Loucy (cell line): ENCODE data around the gene KCNK5.

ENCODE experiments used
- EZH2phosphoT487 ChIP-seq: fragments of 200-600 bp; IDR thresholded peaks from 2 replicates; pipeline ENCODE4 v1.6.1; 2018; ENCODE audit warnings: antibody characterized with exemption, mild to moderate bottlenecking, moderate library complexity, borderline replicate concordance
- TF ChIP-seq, protein P1 (sequence below): fragments of 200-600 bp; sonication (generic); conservative IDR thresholded peaks from 2 replicates; pipeline ENCODE4 v1.5.1; 2014; ENCODE audit warnings: mild to moderate bottlenecking, antibody characterized with exemption, low read length

DNA sequence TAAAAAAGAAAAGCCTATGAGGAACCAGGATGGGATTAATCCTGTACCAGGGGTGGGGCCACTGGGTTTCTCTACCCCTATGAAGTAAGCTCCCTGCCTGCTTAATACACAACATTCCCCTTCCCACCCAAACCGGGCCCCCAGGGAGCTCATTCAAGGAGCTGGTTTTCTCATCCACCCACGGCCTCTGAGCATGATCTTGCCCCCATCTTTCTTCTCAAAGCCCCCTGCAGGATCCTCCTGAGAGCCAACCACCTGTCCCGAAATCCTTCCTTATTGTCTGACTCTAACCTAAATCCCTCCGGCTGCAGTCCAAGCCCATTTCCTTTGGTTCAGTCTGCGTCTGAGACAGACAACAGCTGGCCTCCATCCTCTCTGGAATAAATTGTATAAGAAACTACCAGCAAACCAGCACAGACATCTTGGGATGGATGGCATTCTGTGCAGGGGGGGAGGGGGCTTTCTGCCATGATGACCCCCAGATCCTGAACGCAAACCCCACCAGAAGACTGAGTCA, 21.0 kb downstream of the KCNK5 start:
- TF ChIP-seq, protein P1, sequence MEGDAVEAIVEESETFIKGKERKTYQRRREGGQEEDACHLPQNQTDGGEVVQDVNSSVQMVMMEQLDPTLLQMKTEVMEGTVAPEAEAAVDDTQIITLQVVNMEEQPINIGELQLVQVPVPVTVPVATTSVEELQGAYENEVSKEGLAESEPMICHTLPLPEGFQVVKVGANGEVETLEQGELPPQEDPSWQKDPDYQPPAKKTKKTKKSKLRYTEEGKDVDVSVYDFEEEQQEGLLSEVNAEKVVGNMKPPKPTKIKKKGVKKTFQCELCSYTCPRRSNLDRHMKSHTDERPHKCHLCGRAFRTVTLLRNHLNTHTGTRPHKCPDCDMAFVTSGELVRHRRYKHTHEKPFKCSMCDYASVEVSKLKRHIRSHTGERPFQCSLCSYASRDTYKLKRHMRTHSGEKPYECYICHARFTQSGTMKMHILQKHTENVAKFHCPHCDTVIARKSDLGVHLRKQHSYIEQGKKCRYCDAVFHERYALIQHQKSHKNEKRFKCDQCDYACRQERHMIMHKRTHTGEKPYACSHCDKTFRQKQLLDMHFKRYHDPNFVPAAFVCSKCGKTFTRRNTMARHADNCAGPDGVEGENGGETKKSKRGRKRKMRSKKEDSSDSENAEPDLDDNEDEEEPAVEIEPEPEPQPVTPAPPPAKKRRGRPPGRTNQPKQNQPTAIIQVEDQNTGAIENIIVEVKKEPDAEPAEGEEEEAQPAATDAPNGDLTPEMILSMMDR, result no peak
- TF ChIP-seq EZH2phosphoT487, result no peak
